Keratinocyte (primary cell): ENCODE data around the gene TNS4.

ENCODE experiments used
- EZH2 ChIP-seq: IDR thresholded peaks from one replicate; pipeline ENCODE4 v1.6.1; 2012; ENCODE audit warnings: inconsistent platforms, mild to moderate bottlenecking, low read length, moderate library complexity
- TF ChIP-seq, protein P1 (sequence below), 3 experiments: IDR thresholded peaks in 1 of 3; conservative IDR thresholded peaks in 1 of 3; optimal IDR thresholded peaks in 1 of 3; 2 replicates in 2 of 3; 3 replicates in 1 of 3; pipeline versions ENCODE3 to v1.5.1; 2011; ENCODE audit warnings: low read length in 3 of 3, mild to moderate bottlenecking in 3 of 3, moderate library complexity in 2 of 3, control low read depth in 1 of 3, inconsistent platforms in 1 of 3; ENCODE audit not compliant: insufficient read depth in 2 of 3; ENCODE audit errors: extremely low read depth in 1 of 3

DNA sequence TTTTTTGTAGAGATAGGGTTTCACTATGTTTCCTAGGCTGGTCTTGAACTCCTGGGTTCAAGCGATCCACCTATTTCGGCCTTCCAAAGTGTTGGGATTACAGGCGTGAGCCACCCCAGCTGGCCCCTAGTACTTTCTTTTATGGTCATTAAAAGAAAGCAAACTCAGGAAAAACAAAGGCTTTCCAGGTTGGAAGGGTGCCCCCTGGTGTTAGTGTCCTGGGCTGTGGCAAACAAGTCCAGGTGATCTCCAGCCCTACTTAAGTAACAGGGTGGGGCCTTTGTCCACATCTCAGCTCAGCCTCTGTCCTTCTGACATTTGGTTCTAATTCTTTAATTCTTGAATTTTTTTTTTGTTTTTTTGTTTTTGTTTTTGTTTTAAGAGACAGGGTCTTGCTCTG, 51.2 kb downstream of the TNS4 start:
- TF ChIP-seq, protein P1, sequence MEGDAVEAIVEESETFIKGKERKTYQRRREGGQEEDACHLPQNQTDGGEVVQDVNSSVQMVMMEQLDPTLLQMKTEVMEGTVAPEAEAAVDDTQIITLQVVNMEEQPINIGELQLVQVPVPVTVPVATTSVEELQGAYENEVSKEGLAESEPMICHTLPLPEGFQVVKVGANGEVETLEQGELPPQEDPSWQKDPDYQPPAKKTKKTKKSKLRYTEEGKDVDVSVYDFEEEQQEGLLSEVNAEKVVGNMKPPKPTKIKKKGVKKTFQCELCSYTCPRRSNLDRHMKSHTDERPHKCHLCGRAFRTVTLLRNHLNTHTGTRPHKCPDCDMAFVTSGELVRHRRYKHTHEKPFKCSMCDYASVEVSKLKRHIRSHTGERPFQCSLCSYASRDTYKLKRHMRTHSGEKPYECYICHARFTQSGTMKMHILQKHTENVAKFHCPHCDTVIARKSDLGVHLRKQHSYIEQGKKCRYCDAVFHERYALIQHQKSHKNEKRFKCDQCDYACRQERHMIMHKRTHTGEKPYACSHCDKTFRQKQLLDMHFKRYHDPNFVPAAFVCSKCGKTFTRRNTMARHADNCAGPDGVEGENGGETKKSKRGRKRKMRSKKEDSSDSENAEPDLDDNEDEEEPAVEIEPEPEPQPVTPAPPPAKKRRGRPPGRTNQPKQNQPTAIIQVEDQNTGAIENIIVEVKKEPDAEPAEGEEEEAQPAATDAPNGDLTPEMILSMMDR (optimal IDR thresholded peaks at IDR 0.05 in 1 of 3, IDR thresholded peaks at IDR 0.05 in 1 of 3, conservative IDR thresholded peaks at IDR 0.05 in 1 of 3; ENCODE audit: extremely low read depth in 1 of 3, insufficient read depth in 2 of 3, low read length in 3 of 3), result peak; percentile 70 to 74 (median 73)
- TF ChIP-seq EZH2, result no peak
